GM23248 (cell line): ENCODE measurements around the gene PTPN1.

Source experiments
- EZH2 ChIP-seq: fragments of 200-600 bp; sonication (generic); IDR thresholded peaks from 2 replicates; pipeline ENCODE4 v1.6.1; 2018; ENCODE audit warnings: antibody characterized with exemption, mild to moderate bottlenecking; ENCODE audit not compliant: insufficient read depth, poor library complexity, severe bottlenecking
- EZH2phosphoT487 ChIP-seq: fragments of 200-600 bp; sonication (generic); IDR thresholded peaks from 2 replicates; pipeline ENCODE4 v1.6.1; 2018; ENCODE audit warnings: antibody characterized with exemption, moderate library complexity, mild to moderate bottlenecking, low read depth; ENCODE audit not compliant: insufficient read depth

- TF ChIP-seq EZH2: no peak
- TF ChIP-seq EZH2phosphoT487: no peak
These were observed 3.8 kb downstream of the PTPN1 start for GRCh38 chr20:50514035-50514337.
